Ammon's horn (tissue), 1 donor: ENCODE measurements around the gene FMO4.
"Not testable (repeated sequence)": the region's sequence is repeated elsewhere in the genome, so short reads cannot be mapped to it uniquely, and the experiment has no call there.

Source experiments
- DNase-seq: peaks from one replicate; pipeline ENCODE4 v3.0.0-alpha.2; 2016; ENCODE audit warnings: low spot score

FMO4 gene

GRCh38 chr1:171313835-171314320, at the start of gene FMO4:
Gene FMO4, plus strand, starts transcription at chr1:171314183. Its CDS starts 5,643 bp downstream, at chr1:171319826.
- peak; percentile 97 for DNase-seq

GRCh38 chr1:171265686-171266085, 48.3 kb upstream of the FMO4 start:
- no peak for DNase-seq

- DNase-seq = no peak
Observed at GRCh38 chr1:171266930-171267329, 47.1 kb upstream of the FMO4 start.

GRCh38 chr1:171267391-171267790, 46.6 kb upstream of the FMO4 start:
- no peak for DNase-seq

GRCh38 chr1:171270806-171271205, 43.2 kb upstream of the FMO4 start:
- no peak for DNase-seq

GRCh38 chr1:171277534-171277933, 36.4 kb upstream of the FMO4 start:
- no peak for DNase-seq

GRCh38 chr1:171279234-171279633, 34.7 kb upstream of the FMO4 start:
- DNase-seq = no peak

- DNase-seq = no peak
Observed at GRCh38 chr1:171279678-171280077, 34.3 kb upstream of the FMO4 start.

GRCh38 chr1:171280599-171280998, 33.4 kb upstream of the FMO4 start:
- no peak for DNase-seq

- no peak for DNase-seq
Observed at GRCh38 chr1:171286032-171286705, 27.8 kb upstream of the FMO4 start.

- DNase-seq = no peak
Observed at GRCh38 chr1:171290621-171291020, 23.4 kb upstream of the FMO4 start.

GRCh38 chr1:171292799-171293198, 21.2 kb upstream of the FMO4 start:
- no peak for DNase-seq

- DNase-seq = not testable (repeated sequence)
Observed at GRCh38 chr1:171295383-171295782, 18.6 kb upstream of the FMO4 start.

- DNase-seq = no peak
Observed at GRCh38 chr1:171295821-171296220, 18.2 kb upstream of the FMO4 start.

GRCh38 chr1:171296897-171297296, 17.1 kb upstream of the FMO4 start:
- DNase-seq = no peak

- DNase-seq = no peak
Observed at GRCh38 chr1:171298696-171299095, 15.3 kb upstream of the FMO4 start.

- DNase-seq = no peak
Observed at GRCh38 chr1:171299342-171299741, 14.6 kb upstream of the FMO4 start.

GRCh38 chr1:171300401-171300800, 13.6 kb upstream of the FMO4 start:
- DNase-seq = no peak

GRCh38 chr1:171310661-171311087, 3.3 kb upstream of the FMO4 start:
- DNase-seq = no peak

GRCh38 chr1:171311771-171312558, 2.0 kb upstream of the FMO4 start:
- no peak for DNase-seq

GRCh38 chr1:171313319-171313834, 606 bp upstream of the FMO4 start:
- no peak for DNase-seq

- DNase-seq = no peak
Observed at GRCh38 chr1:171329251-171329650, 15.3 kb downstream of the FMO4 start.

GRCh38 chr1:171334024-171334640, 20.1 kb downstream of the FMO4 start:
- DNase-seq = no peak
